ENCODE measurements around the gene MALT1. TPM values are rescaled to one million over a fixed set of nuclear protein-coding genes. Genes with fewer than 3 reads are reported as not detected.

Gene MALT1
- total RNA-seq, 2 experiments from 2014 or later, result 82.3 to 84.5 TPM

GRCh38 chr18:58738322-58738721 lies 67.1 kb downstream of the MALT1 start:
- Histone ChIP-seq H3K9me3 (ENCODE audit: control insufficient read depth in 1 of 2, insufficient read depth in 1 of 2, low read length in 2 of 2) (no peaks in the 10 kb centered on the region), H3K27ac (ENCODE audit: low read depth in 1 of 2, low read length in 2 of 2) (no peak overlapping the region), H3K4me3 (ENCODE audit: low read length) (no peak overlapping the region), H3K27me3 (ENCODE audit: control insufficient read depth in 1 of 2, insufficient read depth in 2 of 2, low read length in 2 of 2) (no peaks in the 10 kb centered on the region), H3K36me3 (ENCODE audit: insufficient read depth, low read length) (peaks cover 81% of the 10 kb centered on the region), H3K4me1 (ENCODE audit: insufficient read depth, low read length) (no peaks in the 10 kb centered on the region)
- DNase-seq (no peak), ATAC-seq (ENCODE audit: poor library complexity) (no peak)
- no peak for TF ChIP-seq CTCF (IDR thresholded peaks at IDR 0.05)
- Mint-ChIP-seq H3K9me3 (no peaks in the 10 kb centered on the region), H3K27ac (no peak overlapping the region), H3K27me3 (no peaks in the 10 kb centered on the region), H3K36me3 (ENCODE audit: low read depth) (peaks cover 90% of the 10 kb centered on the region), H3K4me3 (no peak overlapping the region), H3K4me1 (ENCODE audit: low read depth) (peaks cover 4% of the 10 kb centered on the region)
- ChIA-PET POLR2A (no interaction called here), CTCF (no interaction called here)
- intact Hi-C loops (cut with DNase I, micrococcal nuclease), result no loop called here

- intact Hi-C loops (cut with DNase I, micrococcal nuclease), result no loop called here
- Histone ChIP-seq H3K27me3 (ENCODE audit: control insufficient read depth in 1 of 2, insufficient read depth in 2 of 2, low read length in 2 of 2) (no peaks in the 10 kb centered on the region), H3K36me3 (ENCODE audit: insufficient read depth, low read length) (peaks cover 79% of the 10 kb centered on the region), H3K9me3 (ENCODE audit: control insufficient read depth in 1 of 2, insufficient read depth in 1 of 2, low read length in 2 of 2) (peaks cover 3 to 26% of the 10 kb centered on the region in 2 experiments), H3K4me3 (ENCODE audit: low read length) (no peak overlapping the region), H3K27ac (ENCODE audit: low read depth in 1 of 2, low read length in 2 of 2) (no peak overlapping the region), H3K4me1 (ENCODE audit: insufficient read depth, low read length) (no peaks in the 10 kb centered on the region)
- H3K4me3 Mint-ChIP-seq, result no peak overlapping the region
- DNase-seq (no peak), ATAC-seq (ENCODE audit: poor library complexity) (no peak)
- peaks cover 92% of the 10 kb centered on the region for H3K36me3 Mint-ChIP-seq (ENCODE audit: low read depth)
- peaks cover 6% of the 10 kb centered on the region for H3K9me3 Mint-ChIP-seq
- H3K27me3 Mint-ChIP-seq, result no peaks in the 10 kb centered on the region
- ChIA-PET CTCF (interaction anchor here (0.7 kb wide), 1 partner anchor 18 kb away, joined by 3 read pairs; no protein-coding TSS in a partner anchor), POLR2A (interaction anchor here (1.2 kb wide), 1 partner anchor 74 kb away, joined by 4 read pairs; the partner anchor contains the start of gene MALT1)
- no peaks in the 10 kb centered on the region for H3K4me1 Mint-ChIP-seq (ENCODE audit: low read depth)
- no peak overlapping the region for H3K27ac Mint-ChIP-seq
- no peak for TF ChIP-seq CTCF (IDR thresholded peaks at IDR 0.05)
Measured at GRCh38 chr18:58745914-58746313, 74.6 kb downstream of the MALT1 start.

- H3K4me3 Mint-ChIP-seq, result no peak overlapping the region
- Histone ChIP-seq H3K4me3 (ENCODE audit: low read length) (no peak overlapping the region), H3K9me3 (ENCODE audit: control insufficient read depth in 1 of 2, insufficient read depth in 1 of 2, low read length in 2 of 2) (peaks cover 3 to 26% of the 10 kb centered on the region in 2 experiments), H3K27me3 (ENCODE audit: control insufficient read depth in 1 of 2, insufficient read depth in 2 of 2, low read length in 2 of 2) (no peaks in the 10 kb centered on the region), H3K27ac (ENCODE audit: low read depth in 1 of 2, low read length in 2 of 2) (no peak overlapping the region), H3K4me1 (ENCODE audit: insufficient read depth, low read length) (no peaks in the 10 kb centered on the region), H3K36me3 (ENCODE audit: insufficient read depth, low read length) (peaks cover 61% of the 10 kb centered on the region)
- DNase-seq, result no peak
- ChIA-PET POLR2A (interaction anchor here (0.7 kb wide), 1 partner anchor 15 kb away, joined by 3 read pairs; no protein-coding TSS in a partner anchor), CTCF (interaction anchor here (1.5 kb wide), 1 partner anchor 15 kb away, joined by 5 read pairs; no protein-coding TSS in a partner anchor)
- no peaks in the 10 kb centered on the region for H3K27me3 Mint-ChIP-seq
- peaks cover 6% of the 10 kb centered on the region for H3K9me3 Mint-ChIP-seq
- no peak overlapping the region for H3K27ac Mint-ChIP-seq
- H3K4me1 Mint-ChIP-seq (ENCODE audit: low read depth), result peaks cover 6% of the 10 kb centered on the region
- peaks cover 81% of the 10 kb centered on the region for H3K36me3 Mint-ChIP-seq (ENCODE audit: low read depth)
- no peak for ATAC-seq (ENCODE audit: poor library complexity)
- intact Hi-C loops (cut with DNase I, micrococcal nuclease), result no loop called here
- no peak for TF ChIP-seq CTCF (IDR thresholded peaks at IDR 0.05)
Measured at GRCh38 chr18:58748899-58749595, 77.8 kb downstream of the MALT1 start.

Data from CD4-positive, alpha-beta T cell (primary cell).